ENCODE measurements around the gene NELL2.

The NELL2 gene

GRCh38 chr12:44603701-44604100 lies 272.4 kb downstream of the NELL2 start:
- Histone ChIP-seq H3K4me1 (ENCODE audit: control insufficient read depth in 5 of 5, insufficient read depth in 5 of 5, low read length in 5 of 5) (no peaks in the 10 kb centered on the region), H3K27me3 (ENCODE audit: control insufficient read depth in 5 of 5, insufficient read depth in 4 of 5, low read length in 5 of 5) (no peaks in the 10 kb centered on the region), H3K36me3 (ENCODE audit: control insufficient read depth in 5 of 5, insufficient read depth in 5 of 5, low read length in 5 of 5) (no peaks in the 10 kb centered on the region), H3K9ac (ENCODE audit: low read length in 5 of 5) (no peak overlapping the region), H3K4me3 (ENCODE audit: low read depth in 1 of 5, low read length in 5 of 5) (no peak overlapping the region), H3K9me3 (ENCODE audit: control insufficient read depth in 5 of 5, low read length in 5 of 5) (no peaks in the 10 kb centered on the region), H3K27ac (ENCODE audit: low read depth, low read length) (no peak overlapping the region)

GRCh38 chr12:44592626-44593025 lies 283.5 kb downstream of the NELL2 start:
- Histone ChIP-seq H3K4me1 (ENCODE audit: control insufficient read depth in 5 of 5, insufficient read depth in 5 of 5, low read length in 5 of 5) (peaks cover 0 to 4% (median 0%) of the 10 kb centered on the region in 5 donors), H3K9ac (ENCODE audit: low read length in 5 of 5) (no peak overlapping the region), H3K36me3 (ENCODE audit: control insufficient read depth in 5 of 5, insufficient read depth in 5 of 5, low read length in 5 of 5) (no peaks in the 10 kb centered on the region), H3K27me3 (ENCODE audit: control insufficient read depth in 5 of 5, insufficient read depth in 4 of 5, low read length in 5 of 5) (no peaks in the 10 kb centered on the region), H3K27ac (ENCODE audit: low read depth, low read length) (no peak overlapping the region), H3K9me3 (ENCODE audit: control insufficient read depth in 5 of 5, low read length in 5 of 5) (no peaks in the 10 kb centered on the region), H3K4me3 (ENCODE audit: low read depth in 1 of 5, low read length in 5 of 5) (no peak overlapping the region)

- no peaks in the 10 kb centered on the region for H3K9me3 ChIP-seq (ENCODE audit: control insufficient read depth in 5 of 5, low read length in 5 of 5)
- H3K27ac ChIP-seq (ENCODE audit: low read depth, low read length) = no peak overlapping the region
- no peaks in the 10 kb centered on the region for H3K27me3 ChIP-seq (ENCODE audit: control insufficient read depth in 5 of 5, insufficient read depth in 4 of 5, low read length in 5 of 5)
- H3K9ac ChIP-seq (ENCODE audit: low read length in 5 of 5) = no peak overlapping the region
- H3K4me1 ChIP-seq (ENCODE audit: control insufficient read depth in 5 of 5, insufficient read depth in 5 of 5, low read length in 5 of 5) = peaks cover 0 to 4% (median 0%) of the 10 kb centered on the region in 5 donors
- H3K36me3 ChIP-seq (ENCODE audit: control insufficient read depth in 5 of 5, insufficient read depth in 5 of 5, low read length in 5 of 5) = no peaks in the 10 kb centered on the region
- no peak overlapping the region for H3K4me3 ChIP-seq (ENCODE audit: low read depth in 1 of 5, low read length in 5 of 5)
Measured at GRCh38 chr12:44589697-44590096, 286.4 kb downstream of the NELL2 start.

GRCh38 chr12:44588651-44589050 lies 287.5 kb downstream of the NELL2 start:
- H3K9ac ChIP-seq (ENCODE audit: low read length in 5 of 5) = no peak overlapping the region
- H3K9me3 ChIP-seq (ENCODE audit: control insufficient read depth in 5 of 5, low read length in 5 of 5) = no peaks in the 10 kb centered on the region
- no peak overlapping the region for H3K27ac ChIP-seq (ENCODE audit: low read depth, low read length)
- H3K4me1 ChIP-seq (ENCODE audit: control insufficient read depth in 5 of 5, insufficient read depth in 5 of 5, low read length in 5 of 5) = peaks cover 0 to 4% (median 0%) of the 10 kb centered on the region in 5 donors
- no peaks in the 10 kb centered on the region for H3K27me3 ChIP-seq (ENCODE audit: control insufficient read depth in 5 of 5, insufficient read depth in 4 of 5, low read length in 5 of 5)
- H3K36me3 ChIP-seq (ENCODE audit: control insufficient read depth in 5 of 5, insufficient read depth in 5 of 5, low read length in 5 of 5) = no peaks in the 10 kb centered on the region
- no peak overlapping the region for H3K4me3 ChIP-seq (ENCODE audit: low read depth in 1 of 5, low read length in 5 of 5)

GRCh38 chr12:44584625-44585024 lies 291.5 kb downstream of the NELL2 start:
- no peak overlapping the region for H3K4me3 ChIP-seq (ENCODE audit: low read depth in 1 of 5, low read length in 5 of 5)
- no peaks in the 10 kb centered on the region for H3K36me3 ChIP-seq (ENCODE audit: control insufficient read depth in 5 of 5, insufficient read depth in 5 of 5, low read length in 5 of 5)
- no peaks in the 10 kb centered on the region for H3K9me3 ChIP-seq (ENCODE audit: control insufficient read depth in 5 of 5, low read length in 5 of 5)
- H3K27ac ChIP-seq (ENCODE audit: low read depth, low read length) = no peak overlapping the region
- peaks cover 0 to 4% (median 0%) of the 10 kb centered on the region in 5 donors for H3K4me1 ChIP-seq (ENCODE audit: control insufficient read depth in 5 of 5, insufficient read depth in 5 of 5, low read length in 5 of 5)
- H3K9ac ChIP-seq (ENCODE audit: low read length in 5 of 5) = no peak overlapping the region
- H3K27me3 ChIP-seq (ENCODE audit: control insufficient read depth in 5 of 5, insufficient read depth in 4 of 5, low read length in 5 of 5) = no peaks in the 10 kb centered on the region

GRCh38 chr12:44582521-44582920 lies 293.6 kb downstream of the NELL2 start:
- H3K9me3 ChIP-seq (ENCODE audit: control insufficient read depth in 5 of 5, low read length in 5 of 5) = no peaks in the 10 kb centered on the region
- no peak overlapping the region for H3K9ac ChIP-seq (ENCODE audit: low read length in 5 of 5)
- H3K4me3 ChIP-seq (ENCODE audit: low read depth in 1 of 5, low read length in 5 of 5) = no peak overlapping the region
- no peaks in the 10 kb centered on the region for H3K27me3 ChIP-seq (ENCODE audit: control insufficient read depth in 5 of 5, insufficient read depth in 4 of 5, low read length in 5 of 5)
- no peaks in the 10 kb centered on the region for H3K36me3 ChIP-seq (ENCODE audit: control insufficient read depth in 5 of 5, insufficient read depth in 5 of 5, low read length in 5 of 5)
- H3K4me1 ChIP-seq (ENCODE audit: control insufficient read depth in 5 of 5, insufficient read depth in 5 of 5, low read length in 5 of 5) = no peaks in the 10 kb centered on the region
- no peak overlapping the region for H3K27ac ChIP-seq (ENCODE audit: low read depth, low read length)

GRCh38 chr12:44581642-44582242 lies 294.4 kb downstream of the NELL2 start:
- no peak overlapping the region for H3K9ac ChIP-seq (ENCODE audit: low read length in 5 of 5)
- no peak overlapping the region for H3K4me3 ChIP-seq (ENCODE audit: low read depth in 1 of 5, low read length in 5 of 5)
- H3K4me1 ChIP-seq (ENCODE audit: control insufficient read depth in 5 of 5, insufficient read depth in 5 of 5, low read length in 5 of 5) = no peaks in the 10 kb centered on the region
- no peak overlapping the region for H3K27ac ChIP-seq (ENCODE audit: low read depth, low read length)
- no peaks in the 10 kb centered on the region for H3K27me3 ChIP-seq (ENCODE audit: control insufficient read depth in 5 of 5, insufficient read depth in 4 of 5, low read length in 5 of 5)
- no peaks in the 10 kb centered on the region for H3K9me3 ChIP-seq (ENCODE audit: control insufficient read depth in 5 of 5, low read length in 5 of 5)
- no peaks in the 10 kb centered on the region for H3K36me3 ChIP-seq (ENCODE audit: control insufficient read depth in 5 of 5, insufficient read depth in 5 of 5, low read length in 5 of 5)

GRCh38 chr12:44574586-44574985 lies 301.5 kb downstream of the NELL2 start:
- Histone ChIP-seq H3K27ac (ENCODE audit: low read depth, low read length) (no peak overlapping the region), H3K4me3 (ENCODE audit: low read depth in 1 of 5, low read length in 5 of 5) (no peak overlapping the region), H3K4me1 (ENCODE audit: control insufficient read depth in 5 of 5, insufficient read depth in 5 of 5, low read length in 5 of 5) (no peaks in the 10 kb centered on the region), H3K9ac (ENCODE audit: low read length in 5 of 5) (no peak overlapping the region), H3K36me3 (ENCODE audit: control insufficient read depth in 5 of 5, insufficient read depth in 5 of 5, low read length in 5 of 5) (no peaks in the 10 kb centered on the region), H3K27me3 (ENCODE audit: control insufficient read depth in 5 of 5, insufficient read depth in 4 of 5, low read length in 5 of 5) (no peaks in the 10 kb centered on the region), H3K9me3 (ENCODE audit: control insufficient read depth in 5 of 5, low read length in 5 of 5) (no peaks in the 10 kb centered on the region)

- no peak overlapping the region for H3K27ac ChIP-seq (ENCODE audit: low read depth, low read length)
- no peaks in the 10 kb centered on the region for H3K36me3 ChIP-seq (ENCODE audit: control insufficient read depth in 5 of 5, insufficient read depth in 5 of 5, low read length in 5 of 5)
- no peaks in the 10 kb centered on the region for H3K4me1 ChIP-seq (ENCODE audit: control insufficient read depth in 5 of 5, insufficient read depth in 5 of 5, low read length in 5 of 5)
- H3K9me3 ChIP-seq (ENCODE audit: control insufficient read depth in 5 of 5, low read length in 5 of 5) = no peaks in the 10 kb centered on the region
- no peak overlapping the region for H3K9ac ChIP-seq (ENCODE audit: low read length in 5 of 5)
- H3K4me3 ChIP-seq (ENCODE audit: low read depth in 1 of 5, low read length in 5 of 5) = no peak overlapping the region
- no peaks in the 10 kb centered on the region for H3K27me3 ChIP-seq (ENCODE audit: control insufficient read depth in 5 of 5, insufficient read depth in 4 of 5, low read length in 5 of 5)
Measured at GRCh38 chr12:44573723-44574122, 302.4 kb downstream of the NELL2 start.

GRCh38 chr12:44571006-44571550 lies 305.0 kb downstream of the NELL2 start:
- H3K9ac ChIP-seq (ENCODE audit: low read length in 5 of 5) = no peak overlapping the region
- no peaks in the 10 kb centered on the region for H3K27me3 ChIP-seq (ENCODE audit: control insufficient read depth in 5 of 5, insufficient read depth in 4 of 5, low read length in 5 of 5)
- no peak overlapping the region for H3K27ac ChIP-seq (ENCODE audit: low read depth, low read length)
- no peaks in the 10 kb centered on the region for H3K4me1 ChIP-seq (ENCODE audit: control insufficient read depth in 5 of 5, insufficient read depth in 5 of 5, low read length in 5 of 5)
- no peaks in the 10 kb centered on the region for H3K9me3 ChIP-seq (ENCODE audit: control insufficient read depth in 5 of 5, low read length in 5 of 5)
- no peaks in the 10 kb centered on the region for H3K36me3 ChIP-seq (ENCODE audit: control insufficient read depth in 5 of 5, insufficient read depth in 5 of 5, low read length in 5 of 5)
- H3K4me3 ChIP-seq (ENCODE audit: low read depth in 1 of 5, low read length in 5 of 5) = no peak overlapping the region
